Breast epithelium (tissue), 3 donors: ENCODE results near the gene PIGT.

Experiments
- POLR2A ChIP-seq: fragments of 450-650 bp; IDR thresholded peaks from one replicate; pipeline ENCODE4 v1.6.1; 2016; ENCODE audit warnings: antibody characterized with exemption, mild to moderate bottlenecking, moderate library complexity
- POLR2AphosphoS5 ChIP-seq, 3 donors: sonication (generic); formaldehyde crosslinking; IDR thresholded peaks; one replicate each; pipeline ENCODE4 v1.6.1; 2017; ENCODE audit warnings: antibody characterized with exemption in 3 of 3
- TF ChIP-seq, protein P1 (sequence below), 3 donors: fragments of 450-650 bp; IDR thresholded peaks; one replicate each; pipeline ENCODE4 v1.5.1; 2016 to 2017; ENCODE audit warnings: antibody characterized with exemption in 3 of 3, mild to moderate bottlenecking in 3 of 3, moderate library complexity in 3 of 3

DNA sequence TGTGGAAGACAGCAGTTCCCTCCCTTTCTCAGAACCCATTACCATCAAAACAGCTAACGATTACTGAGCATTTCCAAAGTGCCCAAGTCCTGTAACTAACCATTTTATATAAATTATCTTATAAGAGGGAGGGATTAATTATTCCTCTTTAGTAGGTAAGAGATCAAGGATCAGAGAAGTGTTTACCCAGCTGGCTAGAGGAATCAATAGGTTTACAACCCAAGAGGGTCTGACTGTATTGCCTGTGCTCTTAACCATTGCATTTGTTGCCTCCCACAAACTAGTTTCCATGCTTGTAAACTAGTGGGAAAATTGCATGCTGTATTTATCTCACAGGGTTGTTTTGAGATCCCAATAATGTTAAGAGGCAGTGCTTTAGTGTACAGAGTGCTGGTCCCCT lies 11.5 kb upstream of the PIGT start:
- TF ChIP-seq POLR2A (no peak), POLR2AphosphoS5 (IDR thresholded peaks at IDR 0.05) (no peak)
- TF ChIP-seq, protein P1, sequence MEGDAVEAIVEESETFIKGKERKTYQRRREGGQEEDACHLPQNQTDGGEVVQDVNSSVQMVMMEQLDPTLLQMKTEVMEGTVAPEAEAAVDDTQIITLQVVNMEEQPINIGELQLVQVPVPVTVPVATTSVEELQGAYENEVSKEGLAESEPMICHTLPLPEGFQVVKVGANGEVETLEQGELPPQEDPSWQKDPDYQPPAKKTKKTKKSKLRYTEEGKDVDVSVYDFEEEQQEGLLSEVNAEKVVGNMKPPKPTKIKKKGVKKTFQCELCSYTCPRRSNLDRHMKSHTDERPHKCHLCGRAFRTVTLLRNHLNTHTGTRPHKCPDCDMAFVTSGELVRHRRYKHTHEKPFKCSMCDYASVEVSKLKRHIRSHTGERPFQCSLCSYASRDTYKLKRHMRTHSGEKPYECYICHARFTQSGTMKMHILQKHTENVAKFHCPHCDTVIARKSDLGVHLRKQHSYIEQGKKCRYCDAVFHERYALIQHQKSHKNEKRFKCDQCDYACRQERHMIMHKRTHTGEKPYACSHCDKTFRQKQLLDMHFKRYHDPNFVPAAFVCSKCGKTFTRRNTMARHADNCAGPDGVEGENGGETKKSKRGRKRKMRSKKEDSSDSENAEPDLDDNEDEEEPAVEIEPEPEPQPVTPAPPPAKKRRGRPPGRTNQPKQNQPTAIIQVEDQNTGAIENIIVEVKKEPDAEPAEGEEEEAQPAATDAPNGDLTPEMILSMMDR (IDR thresholded peaks at IDR 0.05), result no peak
